GM18858 (cell line): ENCODE results near the gene PDZRN3.

Source experiments
- ATAC-seq: cut with Tn5 transposase; IDR thresholded peaks from one replicate; pipeline ENCODE4 v1.9.1; 2021; ENCODE audit not compliant: unreplicated experiment

The PDZRN3 gene

GRCh38 chr3:73432023-73432705 is 192.6 kb downstream of the PDZRN3 start:
- ATAC-seq = no peak

GRCh38 chr3:73431183-73431900 is 193.4 kb downstream of the PDZRN3 start:
- no peak for ATAC-seq

- no peak for ATAC-seq
Measured at GRCh38 chr3:73427048-73427706, 197.6 kb downstream of the PDZRN3 start.

- no peak for ATAC-seq
Measured at GRCh38 chr3:73426606-73427005, 198.1 kb downstream of the PDZRN3 start.

GRCh38 chr3:73423116-73423515 is 201.6 kb downstream of the PDZRN3 start:
- ATAC-seq = no peak

- no peak for ATAC-seq
Measured at GRCh38 chr3:73422571-73422970, 202.2 kb downstream of the PDZRN3 start.

GRCh38 chr3:73419942-73420341 is 204.8 kb downstream of the PDZRN3 start:
- no peak for ATAC-seq

- ATAC-seq = no peak
Measured at GRCh38 chr3:73419179-73419803, 205.4 kb downstream of the PDZRN3 start.

- no peak for ATAC-seq
Measured at GRCh38 chr3:73418681-73419080, 206.1 kb downstream of the PDZRN3 start.

GRCh38 chr3:73415118-73415517 is 209.6 kb downstream of the PDZRN3 start:
- ATAC-seq = no peak

- no peak for ATAC-seq
Measured at GRCh38 chr3:73413619-73414018, 211.1 kb downstream of the PDZRN3 start.

GRCh38 chr3:73411993-73412392 is 212.7 kb downstream of the PDZRN3 start:
- ATAC-seq = no peak

GRCh38 chr3:73411545-73411944 is 213.2 kb downstream of the PDZRN3 start:
- no peak for ATAC-seq

- ATAC-seq = no peak
Measured at GRCh38 chr3:73409138-73409763, 215.5 kb downstream of the PDZRN3 start.

GRCh38 chr3:73408634-73409033 is 216.1 kb downstream of the PDZRN3 start:
- ATAC-seq = no peak

- no peak for ATAC-seq
Measured at GRCh38 chr3:73407577-73407976, 217.2 kb downstream of the PDZRN3 start.

- ATAC-seq = no peak
Measured at GRCh38 chr3:73405853-73406252, 218.9 kb downstream of the PDZRN3 start.

- ATAC-seq = no peak
Measured at GRCh38 chr3:73405000-73405399, 219.7 kb downstream of the PDZRN3 start.

GRCh38 chr3:73404435-73404834 is 220.3 kb downstream of the PDZRN3 start:
- ATAC-seq = no peak

GRCh38 chr3:73403444-73403843 is 221.3 kb downstream of the PDZRN3 start:
- ATAC-seq = no peak

GRCh38 chr3:73401616-73402279 is 223.0 kb downstream of the PDZRN3 start:
- no peak for ATAC-seq
